ENCODE data around the gene RNF157. TPM values are rescaled to one million over a fixed set of nuclear protein-coding genes. Genes with fewer than 3 reads are reported as not detected.
"Not testable (repeated sequence)": the region's sequence is repeated elsewhere in the genome, so short reads cannot be mapped to it uniquely, and the experiment has no call there.

Gene RNF157
- total RNA-seq, 2 donors from 2014 or later, result 9.6 to 11.2 TPM

GRCh38 chr17:76189741-76190140 is 50.6 kb downstream of the RNF157 start:
- Histone ChIP-seq H3K36me3 (ENCODE audit: control insufficient read depth, insufficient read depth, low read length) (no peaks in the 10 kb centered on the region), H3K27me3 (ENCODE audit: control insufficient read depth, insufficient read depth, low read length, poor library complexity, severe bottlenecking) (no peaks in the 10 kb centered on the region), H3K27ac (ENCODE audit: low read depth, low read length) (no peak overlapping the region), H3K9ac (ENCODE audit: extremely low read depth, low read length, poor library complexity, severe bottlenecking) (no peak overlapping the region), H3K9me3 (ENCODE audit: control insufficient read depth, low read length) (no peaks in the 10 kb centered on the region), H3K4me3 (ENCODE audit: low read length) (no peak overlapping the region), H3K4me1 (ENCODE audit: control insufficient read depth, insufficient read depth, low read length) (no peaks in the 10 kb centered on the region)
- no peak overlapping the region for H3K4me3 Mint-ChIP-seq
- DNase-seq, result peak; percentile 74
- H3K36me3 Mint-ChIP-seq (ENCODE audit: low read depth), result no peaks in the 10 kb centered on the region
- TF ChIP-seq, protein P1, sequence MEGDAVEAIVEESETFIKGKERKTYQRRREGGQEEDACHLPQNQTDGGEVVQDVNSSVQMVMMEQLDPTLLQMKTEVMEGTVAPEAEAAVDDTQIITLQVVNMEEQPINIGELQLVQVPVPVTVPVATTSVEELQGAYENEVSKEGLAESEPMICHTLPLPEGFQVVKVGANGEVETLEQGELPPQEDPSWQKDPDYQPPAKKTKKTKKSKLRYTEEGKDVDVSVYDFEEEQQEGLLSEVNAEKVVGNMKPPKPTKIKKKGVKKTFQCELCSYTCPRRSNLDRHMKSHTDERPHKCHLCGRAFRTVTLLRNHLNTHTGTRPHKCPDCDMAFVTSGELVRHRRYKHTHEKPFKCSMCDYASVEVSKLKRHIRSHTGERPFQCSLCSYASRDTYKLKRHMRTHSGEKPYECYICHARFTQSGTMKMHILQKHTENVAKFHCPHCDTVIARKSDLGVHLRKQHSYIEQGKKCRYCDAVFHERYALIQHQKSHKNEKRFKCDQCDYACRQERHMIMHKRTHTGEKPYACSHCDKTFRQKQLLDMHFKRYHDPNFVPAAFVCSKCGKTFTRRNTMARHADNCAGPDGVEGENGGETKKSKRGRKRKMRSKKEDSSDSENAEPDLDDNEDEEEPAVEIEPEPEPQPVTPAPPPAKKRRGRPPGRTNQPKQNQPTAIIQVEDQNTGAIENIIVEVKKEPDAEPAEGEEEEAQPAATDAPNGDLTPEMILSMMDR (conservative IDR thresholded peaks at IDR 0.05), result no peak
- H3K4me1 Mint-ChIP-seq, result peaks cover 12% of the 10 kb centered on the region
- no peak overlapping the region for H3K27ac Mint-ChIP-seq
- H3K9me3 Mint-ChIP-seq, result no peaks in the 10 kb centered on the region
- no peaks in the 10 kb centered on the region for H3K27me3 Mint-ChIP-seq (ENCODE audit: insufficient read depth)
- WGBS, 2 experiments (ENCODE audit: insufficient coverage in 1 of 2, insufficient read length in 1 of 2), result 94 to 100% methylated on average over 2 to 4 of the region's 4 CpGs

DNA sequence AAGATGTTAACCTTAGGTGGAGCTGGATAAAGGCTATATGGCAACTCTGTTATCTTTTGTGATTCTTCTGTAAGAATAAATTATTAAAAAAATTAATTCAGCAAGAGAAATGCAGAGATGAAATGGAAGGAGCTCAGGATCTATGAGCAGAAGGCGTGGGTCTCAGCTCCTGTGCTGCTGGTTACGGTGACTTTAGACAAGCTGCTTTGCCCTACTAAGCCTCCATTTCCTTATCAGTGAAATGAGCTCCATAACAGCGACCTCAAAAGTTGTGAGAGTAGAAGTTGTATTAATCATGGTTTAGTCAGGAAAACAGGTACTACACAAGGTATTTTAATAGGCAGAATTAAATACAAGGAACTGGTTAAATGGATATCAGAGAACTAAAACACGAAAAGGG is 51.0 kb downstream of the RNF157 start:
- Histone ChIP-seq H3K9ac (ENCODE audit: extremely low read depth, low read length, poor library complexity, severe bottlenecking) (no peak overlapping the region), H3K4me1 (ENCODE audit: control insufficient read depth, insufficient read depth, low read length) (no peaks in the 10 kb centered on the region), H3K9me3 (ENCODE audit: control insufficient read depth, low read length) (no peaks in the 10 kb centered on the region), H3K36me3 (ENCODE audit: control insufficient read depth, insufficient read depth, low read length) (no peaks in the 10 kb centered on the region), H3K4me3 (ENCODE audit: low read length) (no peak overlapping the region), H3K27ac (ENCODE audit: low read depth, low read length) (no peak overlapping the region), H3K27me3 (ENCODE audit: control insufficient read depth, insufficient read depth, low read length, poor library complexity, severe bottlenecking) (no peaks in the 10 kb centered on the region)
- H3K4me1 Mint-ChIP-seq, result peaks cover 15% of the 10 kb centered on the region
- DNase-seq, result no peak
- 90 to 92% methylated on average over 3 to 4 of the region's 4 CpGs for WGBS, 2 experiments (ENCODE audit: insufficient coverage in 1 of 2, insufficient read length in 1 of 2)
- no peaks in the 10 kb centered on the region for H3K9me3 Mint-ChIP-seq
- no peaks in the 10 kb centered on the region for H3K36me3 Mint-ChIP-seq (ENCODE audit: low read depth)
- H3K4me3 Mint-ChIP-seq, result no peak overlapping the region
- no peak overlapping the region for H3K27ac Mint-ChIP-seq
- TF ChIP-seq, protein P1 (conservative IDR thresholded peaks at IDR 0.05), result no peak
- no peaks in the 10 kb centered on the region for H3K27me3 Mint-ChIP-seq (ENCODE audit: insufficient read depth)

- Histone ChIP-seq H3K9me3 (ENCODE audit: control insufficient read depth, low read length) (no peaks in the 10 kb centered on the region), H3K4me3 (ENCODE audit: low read length) (no peak overlapping the region), H3K9ac (ENCODE audit: extremely low read depth, low read length, poor library complexity, severe bottlenecking) (no peak overlapping the region), H3K36me3 (ENCODE audit: control insufficient read depth, insufficient read depth, low read length) (no peaks in the 10 kb centered on the region), H3K27ac (ENCODE audit: low read depth, low read length) (no peak overlapping the region), H3K4me1 (ENCODE audit: control insufficient read depth, insufficient read depth, low read length) (no peaks in the 10 kb centered on the region), H3K27me3 (ENCODE audit: control insufficient read depth, insufficient read depth, low read length, poor library complexity, severe bottlenecking) (no peaks in the 10 kb centered on the region)
- no peaks in the 10 kb centered on the region for H3K36me3 Mint-ChIP-seq (ENCODE audit: low read depth)
- 85 to 94% methylated on average over 4 of the region's 4 CpGs for WGBS, 2 experiments (ENCODE audit: insufficient coverage in 1 of 2, insufficient read length in 1 of 2)
- H3K9me3 Mint-ChIP-seq, result no peaks in the 10 kb centered on the region
- TF ChIP-seq, protein P1 (conservative IDR thresholded peaks at IDR 0.05), result peak; percentile 46
- H3K4me1 Mint-ChIP-seq, result peaks cover 9% of the 10 kb centered on the region
- H3K4me3 Mint-ChIP-seq, result no peak overlapping the region
- no peak overlapping the region for H3K27ac Mint-ChIP-seq
- H3K27me3 Mint-ChIP-seq (ENCODE audit: insufficient read depth), result no peaks in the 10 kb centered on the region
- no peak for DNase-seq
Observed at GRCh38 chr17:76188213-76189016, 51.9 kb downstream of the RNF157 start.

DNA sequence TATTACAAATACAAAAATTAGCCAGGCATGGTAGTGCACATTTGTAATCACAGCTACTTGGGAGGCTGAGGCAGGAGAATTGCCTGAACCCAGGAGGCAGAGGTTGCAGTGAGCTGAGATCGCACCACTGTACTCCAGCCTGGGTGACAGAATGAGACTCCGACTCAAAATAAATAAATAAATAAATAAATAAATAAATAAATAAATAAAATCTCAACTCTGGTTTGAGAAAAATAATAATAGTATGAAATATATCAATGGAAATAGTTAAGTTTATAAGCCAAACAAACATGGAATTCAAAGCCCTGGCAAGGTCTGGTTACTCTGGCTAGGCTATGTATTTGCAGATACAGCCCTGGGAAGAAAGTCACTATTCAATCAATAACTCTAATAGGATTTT is 53.5 kb downstream of the RNF157 start:
- H3K27me3 ChIP-seq (ENCODE audit: control insufficient read depth, insufficient read depth, low read length, poor library complexity, severe bottlenecking); H3K9me3 Mint-ChIP-seq; H3K4me1 Mint-ChIP-seq; H3K36me3 ChIP-seq (ENCODE audit: control insufficient read depth, insufficient read depth, low read length); H3K9ac ChIP-seq (ENCODE audit: extremely low read depth, low read length, poor library complexity, severe bottlenecking); H3K4me3 ChIP-seq (ENCODE audit: low read length); H3K27ac ChIP-seq (ENCODE audit: low read depth, low read length); H3K4me3 Mint-ChIP-seq; DNase-seq; H3K4me1 ChIP-seq (ENCODE audit: control insufficient read depth, insufficient read depth, low read length); H3K27ac Mint-ChIP-seq; H3K9me3 ChIP-seq (ENCODE audit: control insufficient read depth, low read length); H3K36me3 Mint-ChIP-seq (ENCODE audit: low read depth); H3K27me3 Mint-ChIP-seq (ENCODE audit: insufficient read depth): not testable (repeated sequence)
- WGBS, 2 experiments (ENCODE audit: insufficient coverage in 1 of 2, insufficient read length in 1 of 2), result no CpG with 5 or more reads among the region's 2 CpGs

Data from endodermal cell (in vitro differentiated cells).